NCI-H345 (cell line): ENCODE data around the gene GRK5.
"Not testable (repeated sequence)": the region's sequence is repeated elsewhere in the genome, so short reads cannot be mapped to it uniquely, and the experiment has no call there.

Experiments
- DNase-seq: peaks from one replicate; lab custom pipeline; 2025; lab: John Stamatoyannopoulos, UW

The GRK5 gene

GRCh38 chr10:119460369-119461195, 253.2 kb downstream of the GRK5 start:
- DNase-seq = no peak

GRCh38 chr10:119461380-119461779, 254.0 kb downstream of the GRK5 start:
- DNase-seq = no peak

GRCh38 chr10:119461923-119462322, 254.6 kb downstream of the GRK5 start:
- DNase-seq = no peak

- no peak for DNase-seq
These were observed 255.4 kb downstream of the GRK5 start for GRCh38 chr10:119462773-119463172.

GRCh38 chr10:119463195-119463594, 255.8 kb downstream of the GRK5 start:
- not testable (repeated sequence) for DNase-seq

GRCh38 chr10:119465085-119465484, 257.7 kb downstream of the GRK5 start:
- DNase-seq = no peak

- DNase-seq = no peak
These were observed 258.7 kb downstream of the GRK5 start for GRCh38 chr10:119466076-119466475.

GRCh38 chr10:119466655-119467054, 259.3 kb downstream of the GRK5 start:
- DNase-seq = no peak

- no peak for DNase-seq
These were observed 261.4 kb downstream of the GRK5 start for GRCh38 chr10:119468542-119469324.

GRCh38 chr10:119469325-119469707, 261.9 kb downstream of the GRK5 start:
- no peak for DNase-seq

GRCh38 chr10:119469846-119470245, 262.5 kb downstream of the GRK5 start:
- DNase-seq = no peak

GRCh38 chr10:119470920-119471702, 263.7 kb downstream of the GRK5 start:
- no peak for DNase-seq

- no peak for DNase-seq
These were observed 266.4 kb downstream of the GRK5 start for GRCh38 chr10:119473771-119474170.

GRCh38 chr10:119474606-119475005, 267.2 kb downstream of the GRK5 start:
- DNase-seq = no peak

GRCh38 chr10:119477444-119477843, 270.1 kb downstream of the GRK5 start:
- DNase-seq = no peak

- no peak for DNase-seq
These were observed 270.9 kb downstream of the GRK5 start for GRCh38 chr10:119478111-119478802.

- no peak for DNase-seq
These were observed 271.5 kb downstream of the GRK5 start for GRCh38 chr10:119478811-119479341.

- DNase-seq = no peak
These were observed 272.2 kb downstream of the GRK5 start for GRCh38 chr10:119479532-119479931.

- no peak for DNase-seq
These were observed 273.3 kb downstream of the GRK5 start for GRCh38 chr10:119480667-119481066.

- DNase-seq = no peak
These were observed 274.5 kb downstream of the GRK5 start for GRCh38 chr10:119481781-119482426.

- no peak for DNase-seq
These were observed 275.6 kb downstream of the GRK5 start for GRCh38 chr10:119483001-119483400.
